ENCODE results near the gene PLXNA4.

DNA sequence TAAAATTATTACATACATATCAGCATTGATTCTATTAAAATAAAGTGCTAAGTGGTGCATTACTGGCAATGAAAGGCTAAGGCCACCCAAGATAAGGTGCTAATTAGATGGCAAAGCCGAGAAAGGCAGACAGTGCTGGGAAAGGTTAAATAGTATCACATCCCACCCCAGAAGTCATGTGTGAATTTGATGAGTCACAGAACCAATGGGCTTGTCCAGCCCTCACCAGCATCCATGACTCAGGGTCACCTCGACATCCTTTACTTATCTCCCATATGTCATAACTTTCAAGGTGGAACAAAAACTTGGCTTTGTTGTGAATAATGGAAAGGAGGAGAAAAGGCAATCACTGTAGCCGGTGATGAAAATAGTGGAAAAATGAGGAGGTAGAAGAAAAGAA, 459.1 kb downstream of the PLXNA4 start:
- no peak for TF ChIP-seq TARDBP (IDR thresholded peaks at IDR 0.05)
- TF ChIP-seq NFRKB (IDR thresholded peaks at IDR 0.05): no peak
- no peak for TF ChIP-seq ELF4 (IDR thresholded peaks at IDR 0.05)
- TF ChIP-seq SP1 (IDR thresholded peaks at IDR 0.05): no peak
- no peak for TF ChIP-seq HDGF (IDR thresholded peaks at IDR 0.05; ENCODE audit: borderline replicate concordance)
- TF ChIP-seq, protein P1, sequence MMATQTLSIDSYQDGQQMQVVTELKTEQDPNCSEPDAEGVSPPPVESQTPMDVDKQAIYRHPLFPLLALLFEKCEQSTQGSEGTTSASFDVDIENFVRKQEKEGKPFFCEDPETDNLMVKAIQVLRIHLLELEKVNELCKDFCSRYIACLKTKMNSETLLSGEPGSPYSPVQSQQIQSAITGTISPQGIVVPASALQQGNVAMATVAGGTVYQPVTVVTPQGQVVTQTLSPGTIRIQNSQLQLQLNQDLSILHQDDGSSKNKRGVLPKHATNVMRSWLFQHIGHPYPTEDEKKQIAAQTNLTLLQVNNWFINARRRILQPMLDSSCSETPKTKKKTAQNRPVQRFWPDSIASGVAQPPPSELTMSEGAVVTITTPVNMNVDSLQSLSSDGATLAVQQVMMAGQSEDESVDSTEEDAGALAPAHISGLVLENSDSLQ (IDR thresholded peaks at IDR 0.05): no peak
- TF ChIP-seq LEF1 (IDR thresholded peaks at IDR 0.05; ENCODE audit: borderline replicate concordance): no peak
- TF ChIP-seq FOXA1 (IDR thresholded peaks at IDR 0.05): no peak
- TF ChIP-seq BHLHE40 (IDR thresholded peaks at IDR 0.05; ENCODE audit: borderline replicate concordance): no peak
- no peak for TF ChIP-seq ZNF384 (IDR thresholded peaks at IDR 0.05)
- no peak for TF ChIP-seq FOXM1 (IDR thresholded peaks at IDR 0.05; ENCODE audit: borderline replicate concordance)
- no peak for TF ChIP-seq SUZ12 (IDR thresholded peaks at IDR 0.05)
- no peak for TF ChIP-seq L3MBTL2 (conservative IDR thresholded peaks at IDR 0.05)
